SK-N-DZ (cell line): ENCODE data around the gene ZNF555.

Experiments
- DNase-seq: peaks from one replicate; pipeline ENCODE4 v3.0.0-alpha.2; 2015; ENCODE audit warnings: low spot score

ZNF555 gene

GRCh38 chr19:2824129-2824528 lies 17.1 kb upstream of the ZNF555 start:
- no peak for DNase-seq

DNA sequence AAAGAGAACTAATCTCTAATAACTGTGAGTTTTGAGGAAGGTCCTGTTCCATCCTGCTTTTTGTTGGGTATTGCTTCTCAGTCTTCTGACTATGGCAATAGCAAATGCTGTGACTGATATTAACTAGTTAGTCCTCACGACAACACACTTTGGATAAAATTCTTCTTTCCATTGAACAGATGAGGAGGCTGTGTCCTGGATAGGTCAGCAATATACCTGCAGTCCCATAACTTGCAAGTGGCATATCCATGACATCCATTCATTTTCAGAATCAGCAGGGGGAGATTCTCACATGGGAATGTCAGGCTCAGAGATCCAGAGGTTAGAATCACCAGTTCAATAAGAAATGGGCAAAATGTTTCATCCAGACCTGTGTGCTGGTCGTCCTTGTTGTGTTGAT lies 14.3 kb upstream of the ZNF555 start:
- DNase-seq = no peak

GRCh38 chr19:2827840-2828489 lies 13.3 kb upstream of the ZNF555 start:
- no peak for DNase-seq

GRCh38 chr19:2834294-2834871 lies 6.9 kb upstream of the ZNF555 start:
- DNase-seq = no peak

- no peak for DNase-seq
These were observed 3.8 kb upstream of the ZNF555 start for GRCh38 chr19:2837430-2837829.

DNA sequence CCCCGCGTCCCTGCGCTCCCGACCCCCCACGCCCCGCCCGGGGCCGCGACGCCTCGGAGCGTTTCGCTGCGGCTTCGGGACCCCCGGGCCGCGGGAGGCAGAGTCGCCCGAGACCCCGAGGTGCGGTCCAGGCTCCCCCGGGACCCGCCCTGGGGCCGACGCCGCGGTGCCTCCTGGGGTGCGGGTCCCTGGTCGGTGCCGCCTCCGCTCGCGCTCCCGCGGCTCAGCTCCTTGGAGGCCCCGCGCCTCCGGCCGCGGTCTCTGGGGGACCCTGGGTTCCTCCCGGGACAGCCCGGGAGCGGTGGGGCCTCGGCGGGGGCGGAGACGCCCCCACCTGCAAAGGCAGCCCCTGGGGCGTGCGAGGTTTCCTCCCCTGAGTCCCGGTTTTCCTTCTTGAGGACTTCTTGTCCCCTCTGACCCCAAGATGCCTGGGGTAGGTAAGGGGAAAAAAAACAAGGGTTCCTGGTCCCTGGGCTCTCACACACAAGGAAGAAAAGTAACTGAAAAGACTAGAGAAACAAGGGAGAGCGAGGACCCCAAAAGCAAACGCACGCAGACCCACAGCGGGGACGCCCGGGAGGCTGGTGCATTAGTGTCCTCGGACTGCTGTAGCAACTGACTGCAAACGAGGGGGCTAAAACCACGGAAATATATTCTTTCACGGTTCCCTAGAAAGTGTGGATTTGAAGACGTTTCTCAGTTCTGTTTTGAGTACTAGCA lies 740 bp downstream of the ZNF555 start:
- DNase-seq = no peak

DNA sequence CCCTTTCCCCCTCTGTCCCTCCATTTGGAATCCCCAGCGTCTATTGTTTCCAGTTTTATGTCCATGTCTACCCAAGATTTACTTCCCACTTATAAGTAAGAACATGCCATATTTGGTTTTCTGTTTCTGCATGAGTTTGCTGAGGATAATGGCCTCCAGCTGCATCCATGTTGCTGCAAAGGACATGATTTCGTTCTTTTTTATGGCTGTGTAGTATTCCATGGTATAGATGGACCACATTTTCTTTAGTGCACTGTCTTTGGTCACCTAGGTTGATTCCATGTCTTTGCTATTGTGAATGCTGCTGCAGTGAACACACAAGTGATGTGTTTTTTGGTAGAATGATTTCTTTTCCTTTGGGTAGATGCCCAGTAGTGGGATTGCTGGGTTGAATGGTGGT lies 3.8 kb downstream of the ZNF555 start:
- DNase-seq = no peak

- DNase-seq = no peak
These were observed 5.1 kb downstream of the ZNF555 start for GRCh38 chr19:2846180-2846894.

DNA sequence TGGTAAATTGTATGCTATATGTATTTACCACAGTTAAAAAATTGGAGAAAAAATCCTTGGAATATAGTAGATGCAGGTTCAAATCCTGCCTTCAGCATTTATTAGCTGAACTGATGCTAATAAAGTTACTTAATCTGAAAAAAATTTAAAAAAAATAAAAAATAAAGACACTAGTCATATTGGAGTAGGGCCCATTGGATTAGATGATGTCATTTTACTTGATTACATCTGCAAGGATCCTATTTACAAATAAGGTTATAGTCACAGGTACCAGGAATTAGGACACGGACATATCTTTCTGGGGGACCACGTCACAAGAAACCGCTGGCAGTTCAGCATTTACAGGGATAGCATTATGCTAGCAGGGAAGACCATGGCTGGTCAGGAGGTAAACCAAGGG lies 6.2 kb downstream of the ZNF555 start:
- no peak for DNase-seq

DNA sequence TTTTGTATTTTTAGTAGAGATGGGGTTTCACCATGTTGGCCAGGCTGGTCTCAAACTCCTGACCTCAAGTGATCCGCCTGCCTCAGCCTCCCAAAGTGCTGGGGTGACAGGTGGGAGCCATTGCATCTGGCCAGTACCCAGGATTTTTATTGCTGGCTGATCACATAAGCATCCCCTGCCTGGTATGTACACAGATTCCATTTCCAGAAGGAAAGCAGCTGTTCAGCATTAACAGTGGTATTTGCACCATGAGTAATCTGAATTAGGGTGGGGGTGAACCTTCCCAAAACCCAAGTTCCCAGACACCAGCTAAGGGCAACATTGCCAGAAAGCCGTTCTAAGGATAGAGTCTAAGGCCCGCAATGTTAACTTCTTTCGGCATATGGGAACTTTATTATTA lies 7.3 kb downstream of the ZNF555 start:
- DNase-seq = no peak

GRCh38 chr19:2850256-2850925 lies 9.1 kb downstream of the ZNF555 start:
- DNase-seq = no peak

- no peak for DNase-seq
These were observed 11.3 kb downstream of the ZNF555 start for GRCh38 chr19:2852598-2852997.

DNA sequence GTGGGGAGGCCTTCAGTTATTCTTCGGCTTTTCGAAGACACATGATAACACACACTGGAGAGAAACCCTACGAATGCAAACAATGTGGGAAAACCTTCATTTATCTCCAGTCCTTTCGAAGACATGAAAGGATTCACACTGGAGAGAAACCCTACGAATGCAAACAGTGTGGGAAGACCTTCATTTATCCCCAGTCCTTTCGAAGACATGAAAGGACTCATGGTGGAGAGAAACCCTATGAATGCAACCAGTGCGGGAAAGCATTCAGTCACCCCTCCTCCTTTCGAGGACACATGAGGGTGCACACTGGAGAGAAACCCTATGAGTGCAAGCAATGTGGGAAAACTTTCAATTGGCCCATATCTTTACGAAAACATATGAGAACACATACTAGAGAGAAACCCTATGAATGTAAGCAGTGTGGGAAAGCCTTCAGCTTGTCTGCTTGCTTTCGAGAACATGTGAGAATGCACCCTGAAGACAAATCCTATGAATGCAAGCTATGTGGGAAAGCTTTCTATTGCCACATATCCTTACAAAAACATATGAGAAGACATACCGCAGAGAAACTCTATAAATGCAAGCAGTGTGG lies 11.8 kb downstream of the ZNF555 start:
- DNase-seq = no peak

DNA sequence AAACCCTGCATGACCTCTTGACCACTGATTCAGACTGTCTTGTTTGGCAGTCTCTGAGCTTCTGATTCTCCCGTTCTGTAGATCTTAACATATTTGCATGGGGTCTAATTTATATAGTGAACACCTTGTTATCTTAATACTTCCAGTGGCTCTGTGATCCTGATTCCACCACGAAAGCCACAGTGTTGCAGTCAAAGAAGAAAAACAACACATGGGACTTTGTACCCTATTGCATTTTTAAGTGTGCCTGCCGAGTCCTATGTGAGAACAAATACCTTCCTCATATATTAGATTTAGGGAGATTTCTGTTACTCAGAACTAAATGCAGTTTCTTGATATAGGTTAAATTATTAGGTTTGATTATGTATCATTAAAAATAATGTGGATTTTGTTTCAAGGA lies 13.6 kb downstream of the ZNF555 start:
- DNase-seq = no peak

DNA sequence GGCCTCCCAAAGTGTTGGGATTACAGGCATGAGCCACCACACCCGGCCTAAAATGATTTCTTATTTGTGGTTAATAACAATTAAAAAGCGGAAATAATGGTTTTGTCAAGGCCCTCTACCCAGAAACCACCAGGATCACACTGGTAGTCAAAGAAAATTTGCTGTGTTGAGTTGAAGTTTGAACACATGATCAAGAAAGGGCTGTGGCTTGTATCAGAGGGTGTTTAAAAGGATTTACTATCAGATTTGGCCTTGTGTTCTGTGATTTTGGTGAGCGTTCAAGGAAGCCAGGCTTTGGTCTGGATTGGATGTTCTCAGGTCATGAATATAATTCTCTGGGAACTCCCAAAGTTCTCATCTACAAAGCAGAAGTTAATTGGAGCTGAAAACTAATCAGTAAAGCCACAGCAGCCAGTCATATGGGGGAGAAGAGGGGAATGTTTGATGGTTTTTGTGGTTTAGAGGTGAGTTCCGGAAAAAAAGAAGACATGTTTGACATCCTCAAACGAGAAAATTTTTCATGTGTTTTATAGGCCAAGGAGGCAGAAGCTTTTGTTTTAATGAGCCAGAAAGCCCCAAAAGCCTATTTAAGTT lies 15.3 kb downstream of the ZNF555 start:
- DNase-seq = no peak

GRCh38 chr19:2858864-2859263 lies 17.6 kb downstream of the ZNF555 start:
- no peak for DNase-seq

DNA sequence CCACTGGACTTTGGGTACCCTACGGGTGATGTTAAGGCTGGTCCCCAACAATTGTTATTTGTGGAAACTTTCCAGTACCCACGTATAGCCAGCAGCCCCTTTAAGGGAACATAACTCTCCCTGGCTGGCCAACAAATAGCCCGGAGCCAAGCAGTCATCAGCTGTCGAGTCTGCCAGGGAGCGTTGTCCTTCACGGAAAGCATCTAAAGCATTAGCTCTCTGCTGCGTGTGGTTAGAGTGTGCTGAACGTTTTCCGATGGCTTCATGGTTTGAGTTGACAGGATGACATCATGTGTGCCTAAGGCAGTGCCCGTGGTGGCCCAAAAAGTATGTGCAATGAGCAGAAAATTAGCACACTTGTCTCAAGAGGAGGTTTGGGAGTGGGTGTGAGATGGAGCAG lies 22.5 kb downstream of the ZNF555 start:
- no peak for DNase-seq

GRCh38 chr19:2865334-2866100 lies 24.2 kb downstream of the ZNF555 start:
- no peak for DNase-seq

- DNase-seq = no peak
These were observed 25.3 kb downstream of the ZNF555 start for GRCh38 chr19:2866495-2867024.
